Activated CD4-positive, alpha-beta T cell treated with anti-CD3 and anti-CD28 coated beads, Interleukin-2, amount 50 U/mL, for 16 hours (primary cell): ENCODE results near the gene PATE3.

Source experiments
- DNase-seq: peaks from one replicate; pipeline ENCODE4 v3.0.0-alpha.2; 2020

PATE3 gene, protein sequence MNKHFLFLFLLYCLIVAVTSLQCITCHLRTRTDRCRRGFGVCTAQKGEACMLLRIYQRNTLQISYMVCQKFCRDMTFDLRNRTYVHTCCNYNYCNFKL

DNA sequence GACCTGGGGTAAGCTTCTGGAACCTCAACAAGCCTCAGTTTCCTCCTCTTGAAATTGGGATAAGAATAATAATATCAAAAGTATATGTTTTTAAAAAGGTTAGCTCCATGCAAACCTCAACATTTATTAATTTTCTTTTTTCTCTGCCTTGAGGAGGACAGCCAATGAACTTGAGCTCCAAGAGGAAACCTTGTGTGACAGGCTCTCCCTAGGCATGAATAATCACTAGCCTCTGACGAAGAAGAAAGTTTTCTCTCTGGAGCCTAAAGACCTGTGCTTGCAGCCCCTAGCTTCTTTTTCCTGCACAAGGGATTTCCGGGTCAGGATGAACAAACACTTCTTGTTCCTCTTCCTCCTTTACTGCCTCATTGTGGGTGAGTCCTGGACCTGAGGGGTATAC is at the start of gene PATE3:
Gene PATE3 (plus strand): TSS at position 301 of the 400 bp plus-strand sequence. CDS start 25 bp downstream, at position 326.
- no peak for DNase-seq

DNA sequence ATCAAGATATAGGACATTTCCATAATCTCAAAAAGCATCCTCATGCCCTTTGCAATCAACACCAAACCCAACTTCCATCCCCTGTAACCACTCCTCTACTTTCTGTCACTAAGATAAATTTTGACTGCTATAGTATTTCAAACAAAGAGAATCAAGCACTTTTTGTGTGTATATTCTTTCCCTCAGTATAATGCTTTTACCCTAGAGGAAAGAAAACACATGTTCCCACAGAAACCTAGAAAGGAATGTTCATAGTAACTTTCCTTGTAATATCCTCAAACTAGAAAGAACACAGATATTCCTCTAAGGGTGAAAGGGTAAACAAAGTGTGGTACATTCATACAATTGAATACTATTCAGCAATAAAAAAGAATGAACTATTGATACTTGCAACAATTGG is 47.3 kb upstream of the PATE3 start:
- no peak for DNase-seq

DNA sequence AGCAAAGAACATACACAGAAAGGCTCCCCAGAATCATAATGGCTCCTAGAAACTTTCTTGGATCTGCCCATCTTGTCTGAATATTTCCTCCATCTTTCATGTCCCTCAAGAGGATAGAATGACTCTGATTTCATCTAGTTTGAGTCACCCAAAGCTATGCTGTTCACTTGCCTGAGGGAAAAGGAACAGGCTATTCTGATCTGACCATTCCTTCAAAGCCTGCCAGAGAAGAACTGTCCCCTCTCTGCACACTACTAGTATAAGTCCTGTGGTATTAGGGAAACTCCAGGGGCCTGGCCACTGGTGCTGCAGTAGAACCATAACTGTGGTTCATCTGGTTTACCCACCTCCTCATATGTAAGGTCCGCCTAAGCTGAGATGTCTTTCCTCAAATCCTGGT is 44.2 kb upstream of the PATE3 start:
- DNase-seq, result no peak

DNA sequence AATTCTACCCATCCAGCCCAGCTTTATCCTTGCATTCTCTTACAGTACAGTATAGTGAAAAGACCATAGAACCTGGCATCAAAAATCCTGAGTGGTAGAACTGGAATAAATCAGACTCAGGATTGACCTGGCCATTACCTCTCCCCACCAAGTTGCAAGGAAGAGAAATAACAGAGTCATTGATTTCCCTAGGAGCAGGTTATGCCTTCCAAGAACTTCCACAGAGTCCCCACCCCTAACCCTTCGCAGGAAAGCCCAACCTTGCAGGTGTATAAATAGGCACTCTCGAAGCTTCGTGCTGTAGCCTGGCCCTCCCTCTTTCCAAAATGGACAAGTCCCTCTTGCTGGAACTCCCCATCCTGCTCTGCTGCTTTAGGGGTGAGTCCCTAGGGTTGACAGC is 41.9 kb upstream of the PATE3 start, which contains the start of gene PATE1:
Gene PATE1 (plus strand): TSS at position 301 of the 400 bp plus-strand sequence. CDS start 26 bp downstream, at position 327.
- no peak for DNase-seq

DNA sequence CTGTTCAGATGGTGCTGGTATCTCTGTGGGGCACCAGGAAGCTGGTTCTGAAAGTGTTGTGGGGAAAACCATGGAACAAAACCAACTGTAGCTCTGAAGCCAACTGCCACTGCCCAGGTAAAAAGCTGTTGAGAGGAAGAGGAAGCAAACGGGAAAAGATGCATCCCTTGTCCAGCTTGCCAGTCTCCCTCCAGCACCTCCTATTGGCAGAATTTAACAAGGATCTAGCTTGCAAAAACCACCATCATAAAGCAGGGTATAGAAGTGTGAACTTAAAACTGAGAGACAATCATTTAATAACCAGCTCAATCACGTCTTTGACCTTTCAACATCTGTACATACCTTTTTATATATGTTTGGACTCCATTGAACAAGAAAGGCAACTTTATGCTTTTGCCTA is 37.3 kb upstream of the PATE3 start:
- DNase-seq, result no peak

DNA sequence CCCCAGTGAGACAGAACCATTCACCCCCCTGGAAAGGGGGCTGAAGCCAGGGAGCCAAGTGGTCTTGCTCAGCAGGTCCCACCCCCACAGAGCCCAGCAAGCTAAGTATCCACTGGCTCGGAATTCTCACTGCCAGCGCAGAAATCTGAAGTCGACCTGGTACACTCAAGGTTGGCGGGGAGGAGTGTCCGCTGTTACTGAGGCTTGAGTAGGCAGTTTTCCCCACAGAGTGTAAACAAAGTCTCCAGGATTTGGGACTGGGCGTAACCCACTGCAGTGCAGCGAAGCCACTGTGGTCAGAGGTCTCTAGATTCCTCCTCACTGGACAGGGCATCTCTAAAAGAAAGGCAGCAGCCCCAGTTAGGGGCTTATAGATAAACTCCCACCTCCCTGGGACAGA is 31.9 kb upstream of the PATE3 start:
- no peak for DNase-seq

DNA sequence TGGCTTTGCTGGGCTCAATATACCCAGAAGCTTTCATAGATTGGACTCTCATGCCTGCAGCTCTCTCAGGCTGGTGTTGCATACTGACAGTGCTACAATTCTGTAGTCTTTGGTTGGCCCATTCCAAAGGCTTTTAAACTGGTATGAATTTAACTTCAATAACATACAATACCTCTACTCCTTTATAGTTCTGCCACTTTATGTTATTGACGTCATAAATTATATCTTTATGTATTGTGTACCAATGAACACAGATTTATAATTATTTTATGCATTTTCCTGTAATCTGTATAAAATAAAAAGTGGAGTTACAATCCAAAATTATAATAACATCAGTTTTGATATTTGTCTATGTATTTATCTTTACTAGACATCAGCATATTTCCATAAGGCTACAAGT is 25.5 kb upstream of the PATE3 start:
- no peak for DNase-seq

DNA sequence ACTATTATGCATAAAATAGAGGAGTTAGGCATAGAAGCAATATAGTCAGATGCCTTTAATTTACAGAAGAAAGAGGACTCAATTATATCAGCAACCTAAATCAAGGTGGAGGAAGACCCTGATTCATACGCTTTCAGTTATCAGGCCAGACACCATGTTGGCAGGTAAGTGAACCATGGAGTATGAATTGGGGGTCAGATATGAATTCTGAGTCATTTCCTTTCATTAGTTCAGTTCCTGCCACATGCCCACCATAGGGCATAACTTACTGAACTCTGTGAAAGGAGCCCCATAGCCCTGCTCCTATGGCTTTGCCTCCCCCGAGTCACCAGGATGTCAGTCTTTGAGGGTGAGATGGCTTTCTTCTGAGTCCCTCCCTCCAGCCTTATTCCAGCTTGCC is 24.4 kb upstream of the PATE3 start:
- no peak for DNase-seq

DNA sequence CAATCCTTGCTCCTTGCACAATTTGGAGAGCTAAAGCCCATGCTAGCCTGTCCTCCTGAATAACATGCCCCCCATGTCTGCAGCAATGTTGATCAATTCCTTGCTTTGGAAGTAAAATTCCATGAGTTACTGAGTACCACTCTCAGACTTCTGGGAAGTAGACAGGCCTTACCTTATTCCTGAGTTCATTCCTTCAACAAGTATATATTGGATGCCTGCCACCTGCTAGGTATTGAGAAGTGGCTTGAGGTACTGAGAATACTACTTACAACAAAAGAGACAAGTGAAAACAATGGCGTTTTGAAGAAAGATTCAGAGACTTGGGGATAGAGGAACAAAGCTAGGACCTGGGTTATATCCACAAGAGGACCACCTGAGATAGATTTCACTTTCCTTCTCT is 21.7 kb upstream of the PATE3 start:
- DNase-seq, result no peak

DNA sequence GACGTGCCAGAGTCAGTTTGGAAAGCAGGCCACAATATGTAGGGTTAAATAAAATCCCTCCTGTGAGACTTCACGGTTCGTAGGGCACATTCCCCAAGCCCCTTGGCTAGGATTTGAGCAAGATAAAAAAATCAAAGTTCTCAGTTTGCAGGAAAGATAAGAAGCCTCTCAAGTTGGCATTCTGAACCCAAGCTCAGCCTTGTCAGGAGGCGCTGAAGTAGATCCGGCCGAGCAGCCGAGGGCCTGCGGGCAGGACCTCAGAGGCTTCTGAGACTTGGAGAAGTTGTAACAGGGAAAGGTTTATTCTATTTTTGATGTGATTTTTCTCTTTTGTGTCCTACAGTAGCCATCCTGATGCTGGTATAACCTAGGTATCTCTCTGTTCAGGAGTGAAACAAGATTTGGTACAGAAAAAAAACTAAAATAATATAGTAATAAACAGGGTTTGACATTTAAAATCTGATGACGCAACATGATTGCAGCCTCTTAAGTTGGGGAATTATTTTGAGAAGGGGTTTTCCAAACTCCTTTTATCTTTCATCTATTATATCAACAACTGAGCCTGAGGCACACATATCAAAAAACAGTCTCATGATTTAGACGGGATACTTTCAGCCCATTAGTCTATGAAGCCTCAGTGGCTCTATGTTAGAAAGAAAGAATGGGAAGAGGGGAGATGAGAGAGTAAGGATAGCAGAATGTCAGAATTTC is 19.4 kb upstream of the PATE3 start:
- no peak for DNase-seq

DNA sequence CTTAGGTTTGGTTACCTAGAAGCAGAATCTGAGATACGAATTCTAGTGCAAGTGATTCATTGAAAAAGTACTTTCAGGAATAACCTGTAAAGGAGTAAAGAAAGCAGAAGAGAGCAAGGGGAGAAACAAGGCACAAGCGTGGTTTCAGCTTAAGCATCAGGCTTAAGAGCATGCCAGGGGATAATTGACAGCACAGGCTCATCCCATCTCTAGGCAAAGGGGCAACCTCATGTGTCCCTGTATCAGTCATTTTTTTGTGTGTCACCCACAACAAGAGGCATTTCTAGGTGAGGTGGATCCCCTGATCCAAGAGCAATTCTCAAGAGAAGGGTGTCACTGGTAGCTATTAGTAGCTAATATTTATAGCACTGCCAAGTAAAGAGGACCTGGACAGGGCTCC is 17.3 kb upstream of the PATE3 start:
- DNase-seq, result no peak

DNA sequence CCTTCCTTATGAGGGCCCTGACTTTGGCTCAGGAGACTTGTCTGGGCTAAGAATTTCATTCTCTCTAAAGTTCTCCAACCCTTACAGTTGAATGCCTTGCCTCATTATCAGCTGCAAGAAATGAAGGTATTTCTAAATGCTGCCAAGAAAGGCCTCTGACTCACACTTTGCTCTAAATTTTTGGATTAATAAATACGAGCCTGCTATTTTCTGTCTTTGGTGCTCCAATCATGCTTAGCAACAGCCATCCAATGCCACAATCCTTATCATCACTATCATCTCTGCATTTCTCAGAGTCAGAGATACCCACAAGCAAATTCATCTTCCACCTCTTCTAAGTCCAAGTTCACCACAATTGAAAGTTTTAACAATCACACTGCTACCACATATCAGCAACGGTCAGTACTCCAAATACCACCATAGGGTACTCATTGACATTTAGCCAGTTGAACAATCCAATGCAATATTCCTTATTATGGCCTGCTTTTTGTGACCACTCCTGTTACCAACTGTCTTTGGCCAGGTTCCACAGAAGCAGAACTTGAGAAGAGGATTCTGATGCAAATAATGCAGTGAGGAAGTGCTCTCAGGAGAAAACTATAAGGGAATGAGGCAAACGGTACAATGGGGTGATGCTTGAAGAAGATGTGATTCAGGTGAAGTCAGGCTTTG is 15.0 kb upstream of the PATE3 start:
- no peak for DNase-seq

DNA sequence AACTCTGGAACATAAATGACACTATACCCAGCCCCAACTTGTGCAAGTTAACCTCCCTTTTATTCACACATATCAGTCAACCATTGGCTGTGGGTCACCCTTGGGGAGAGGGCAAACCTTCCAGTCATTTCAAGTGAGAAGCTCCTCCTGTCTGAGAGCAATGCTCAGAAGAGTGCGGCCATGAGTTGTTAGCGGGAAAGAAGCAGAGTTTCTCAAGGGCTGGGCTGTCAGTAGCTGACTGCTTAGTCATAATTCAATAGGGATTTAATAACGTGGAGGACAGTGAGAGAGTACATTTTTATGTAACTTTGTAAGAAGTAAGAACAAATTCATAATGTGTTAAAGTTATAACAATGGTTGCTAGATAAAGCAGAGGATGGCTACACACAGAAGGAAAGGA is 14.4 kb upstream of the PATE3 start:
- DNase-seq, result no peak

DNA sequence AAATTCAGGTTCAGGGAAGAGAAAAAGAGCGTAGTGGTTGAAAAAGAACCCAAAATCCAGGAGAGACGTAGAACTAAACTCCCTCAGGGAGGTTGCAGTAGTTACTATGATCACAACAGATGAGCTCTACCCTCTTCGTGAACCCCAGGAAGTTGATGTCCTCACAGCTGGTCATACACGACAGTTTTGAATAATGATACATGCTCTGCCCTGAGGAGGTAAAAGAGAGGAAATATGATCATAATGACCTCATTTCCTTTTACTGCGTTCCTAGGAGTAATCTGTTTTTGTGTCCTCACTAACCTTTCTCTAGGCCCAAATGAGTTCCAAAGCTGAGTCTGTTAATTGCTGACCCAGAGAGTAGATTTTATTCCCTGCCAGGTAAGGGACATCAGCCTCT is 10.6 kb upstream of the PATE3 start:
- DNase-seq, result no peak

DNA sequence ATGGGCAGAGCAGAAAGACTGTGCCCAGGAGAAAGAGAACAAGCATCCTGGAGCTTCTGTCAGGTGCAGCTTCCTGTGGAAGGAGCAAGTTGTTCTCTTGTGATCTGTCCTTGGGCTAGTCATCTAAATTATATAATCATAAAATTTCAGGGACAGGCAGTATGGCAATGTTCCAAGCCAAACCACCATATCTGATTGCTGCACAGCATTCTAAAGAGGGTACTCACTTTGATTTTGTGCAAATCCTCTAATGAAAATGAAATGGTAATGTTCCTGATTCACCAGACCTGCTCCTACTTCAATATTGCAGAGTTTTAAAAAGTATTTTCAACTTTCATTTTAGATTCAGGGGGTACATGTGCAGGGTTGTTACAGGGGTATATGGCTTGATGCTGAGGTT is 9.2 kb upstream of the PATE3 start, which contains the start of gene PATE2:
Gene PATE2 (minus strand): TSS at position 101 of the 400 bp plus-strand sequence. CDS start 55 bp downstream, at position 46.
- DNase-seq, result no peak

DNA sequence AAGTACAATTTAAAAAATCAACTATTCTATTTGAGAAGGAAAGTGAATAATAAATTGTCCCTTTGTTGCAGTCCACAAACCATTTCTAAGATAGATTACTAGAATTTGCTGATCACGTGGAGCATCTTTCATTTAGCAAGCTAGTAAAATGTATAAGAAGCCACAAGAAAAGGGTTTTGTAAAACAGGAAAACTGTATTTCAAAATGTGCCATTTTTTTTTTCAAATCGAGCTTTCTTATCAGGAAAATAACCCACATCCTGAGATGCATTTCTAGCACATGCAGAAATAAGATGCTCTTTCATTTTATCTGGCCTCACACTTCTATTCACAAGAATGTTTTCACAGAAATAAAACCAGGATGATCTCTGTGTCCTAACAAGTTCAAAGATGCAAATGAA is 3.2 kb upstream of the PATE3 start:
- DNase-seq, result no peak

DNA sequence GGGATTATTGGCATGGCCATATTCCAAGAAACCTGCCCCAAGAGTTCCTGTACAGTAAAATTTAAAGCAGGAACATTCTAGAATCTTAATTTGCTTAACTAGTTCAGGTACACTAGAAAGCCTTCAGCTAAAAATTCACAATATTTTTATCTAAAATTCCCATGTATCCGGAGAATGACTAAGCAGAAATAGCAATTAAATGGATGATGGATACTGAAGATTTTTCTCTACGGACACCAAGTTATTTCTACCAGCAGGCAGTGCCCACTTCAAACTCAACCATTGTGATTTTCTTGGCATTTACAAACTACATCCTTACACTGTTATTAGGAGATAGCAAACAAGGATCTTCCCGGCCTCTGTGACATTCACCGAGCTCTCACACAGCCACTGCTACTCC is 2.9 kb downstream of the PATE3 start:
- DNase-seq, result no peak

DNA sequence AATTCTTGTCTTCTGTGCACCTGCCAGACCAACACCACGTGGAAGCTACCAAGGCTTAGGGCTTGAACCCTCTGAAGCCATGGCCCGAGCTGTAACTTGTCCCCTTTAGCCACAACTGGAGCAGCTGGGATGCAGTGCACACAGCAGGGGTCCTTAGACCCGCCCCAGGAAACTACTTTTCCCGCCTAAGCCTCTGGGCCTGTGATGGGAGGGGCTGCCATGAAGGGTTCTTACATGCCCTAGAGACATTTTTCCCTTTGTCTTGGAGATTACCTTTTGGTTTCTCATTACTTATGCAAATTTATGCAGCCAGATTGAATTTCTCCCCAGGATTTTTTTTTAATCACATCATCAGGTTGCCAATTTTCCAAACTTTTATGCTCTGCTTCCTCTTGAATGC is 9.7 kb downstream of the PATE3 start:
- DNase-seq, result no peak

DNA sequence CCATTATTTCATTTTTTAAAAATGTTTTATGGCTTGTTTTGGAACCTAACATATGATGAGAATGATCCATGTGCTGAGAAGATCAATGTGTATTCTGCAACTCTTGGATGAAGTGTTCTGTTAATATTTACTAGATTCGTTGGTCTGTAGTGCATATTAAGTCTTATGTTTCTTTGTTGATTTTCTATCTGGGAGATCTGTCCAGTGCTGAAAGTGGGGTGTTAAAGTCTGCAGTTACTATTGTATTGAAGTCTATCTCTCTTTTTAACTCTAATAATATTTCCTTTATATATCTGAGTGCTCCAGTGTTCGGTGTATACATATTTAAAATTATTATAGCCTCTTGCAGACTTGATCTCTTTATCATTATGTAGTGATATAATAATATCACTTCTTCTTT is 11.9 kb downstream of the PATE3 start:
- no peak for DNase-seq

DNA sequence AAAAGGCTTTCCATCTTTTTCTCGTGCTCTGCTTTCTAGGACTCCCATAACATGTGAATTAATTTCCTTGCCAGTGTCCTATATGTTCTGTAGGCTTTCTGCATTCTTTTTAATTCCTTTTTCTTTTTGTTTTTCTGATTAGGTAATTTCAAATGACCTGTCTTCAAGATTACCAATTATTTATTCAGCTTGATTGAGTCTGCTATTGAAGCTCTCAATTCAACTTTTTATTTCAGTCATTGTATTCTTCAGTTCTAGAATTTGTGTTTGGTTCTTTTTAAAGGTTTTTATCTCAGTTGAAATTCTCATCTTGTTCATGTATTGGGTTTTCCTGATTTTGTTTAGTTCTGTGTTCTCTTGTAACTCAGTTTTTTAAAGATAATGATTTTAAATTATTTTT is 14.5 kb downstream of the PATE3 start:
- DNase-seq, result no peak

DNA sequence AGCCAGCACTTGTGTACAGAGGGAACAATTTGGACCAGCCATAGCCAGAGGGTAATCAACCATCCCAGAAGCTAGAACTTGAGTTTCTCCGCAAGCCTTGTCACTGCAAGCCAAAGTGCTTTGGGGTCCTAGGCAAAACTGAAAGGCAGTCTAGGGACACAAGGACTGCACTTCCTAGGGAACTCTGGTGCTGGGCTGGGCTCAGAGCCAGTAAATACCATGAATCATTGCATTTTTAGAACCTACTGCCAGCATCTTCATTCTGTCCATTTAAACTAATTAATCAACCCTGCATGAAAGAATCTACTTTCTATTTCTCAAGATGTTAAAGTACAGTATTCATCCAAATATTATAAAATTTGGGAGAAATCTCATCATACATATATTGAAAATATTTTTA is 20.0 kb downstream of the PATE3 start:
- DNase-seq, result no peak

DNA sequence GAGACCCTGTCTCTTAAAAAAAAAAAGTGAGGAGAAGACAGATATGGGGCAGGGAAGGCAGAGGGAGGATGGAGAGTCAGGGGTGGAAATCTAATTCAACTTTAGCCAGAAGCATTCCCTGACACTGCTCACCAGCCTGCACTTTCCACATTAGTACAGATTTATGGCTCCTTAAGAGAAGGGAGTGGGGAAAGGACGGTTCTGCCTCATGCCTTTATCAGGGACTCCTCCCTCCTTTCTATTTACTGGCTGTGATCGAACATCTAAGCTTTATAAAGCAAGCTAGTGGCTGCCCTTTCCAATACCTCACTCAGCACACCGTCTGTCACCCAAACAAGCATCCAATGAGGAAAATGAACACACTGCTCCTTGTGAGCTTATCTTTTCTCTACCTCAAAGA is 45.1 kb downstream of the PATE3 start, which contains the start of gene PATE4:
Gene PATE4 (plus strand): TSS at position 301 of the 400 bp plus-strand sequence. CDS start 44 bp downstream, at position 345.
- DNase-seq, result no peak

DNA sequence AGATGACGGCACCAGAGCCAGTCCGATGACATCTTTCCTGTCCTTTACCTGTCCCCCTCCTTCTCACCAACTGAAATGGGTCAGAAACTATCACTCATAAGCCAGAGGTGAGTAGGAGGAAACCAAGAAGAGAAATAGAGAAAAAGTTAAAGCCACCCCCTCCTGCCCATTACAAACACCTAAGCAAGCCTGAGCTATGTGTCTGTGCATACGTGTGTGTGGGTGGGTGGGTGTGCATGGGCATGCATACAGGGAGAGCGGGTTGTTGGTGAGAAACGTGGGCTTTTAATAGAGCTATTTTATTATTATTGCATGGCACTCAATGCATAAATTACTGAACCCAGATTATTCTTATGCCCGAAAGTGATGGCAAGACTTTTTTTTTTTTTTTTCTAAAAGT is 47.8 kb downstream of the PATE3 start:
- DNase-seq, result no peak
